HCT116 (cell line): Measurements from ENCODE around the gene ANTXR2. TPM values are rescaled to one million over a fixed set of nuclear protein-coding genes. Genes with fewer than 3 reads are reported as not detected.

Experiments
- ATAC-seq: fragments of 200-7000 bp; cut with Tn5 transposase; 2 replicates; pipeline ENCODE4 v1.9.1; 2020; ENCODE audit warnings: mild to moderate bottlenecking, moderate library complexity
- BruUV-seq: library from RNA; stranded (reverse); fragments of 400-500 nt; replicated peaks from 2 replicates; lab custom pipeline; 2021; lab: Mats Ljungman, UMichigan
- CTCF ChIA-PET: fragments of 300-600 bp; sonication (Branson Sonifier 250); formaldehyde crosslinking; loops from one replicate; lab custom pipeline; 2021; ENCODE audit warnings: antibody characterized with exemption; lab: Charles Lee
- POLR2A ChIA-PET: fragments of 300-600, 350-600 bp; sonication (Branson Sonifier 250); formaldehyde crosslinking; loops from one replicate; lab custom pipeline; 2021; ENCODE audit warnings: antibody characterized with exemption; lab: Charles Lee
- RAD21 ChIA-PET, 2 experiments: fragments of 300-600 bp; sonication (Branson Sonifier 250); formaldehyde crosslinking; loops; one replicate each; lab custom pipeline; 2023; ENCODE audit warnings: low total read pairs in 2 of 2; ENCODE audit not compliant: uncharacterized antibody in 2 of 2, unreplicated experiment in 2 of 2, low non-redundant PET in 1 of 2; lab: Charles Lee
- DNase-seq: peaks from one replicate; pipeline ENCODE4 v3.0.0-alpha.2; 2010; ENCODE audit warnings: low read depth, low spot score
- H2AFZ ChIP-seq: fragments of 200-600 bp; shearing (Covaris generic), sonication (generic); 2 replicates; pipeline ENCODE4 v1.6.1; 2017; ENCODE audit warnings: low read depth, mixed run types, mixed read lengths, antibody characterized with exemption, low read length; ENCODE audit not compliant: poor library complexity, severe bottlenecking
- H3K27ac ChIP-seq: 2 replicates; pipeline ENCODE4 v1.5.1; 2012; ENCODE audit warnings: low read depth, low read length
- H3K27me3 ChIP-seq: fragments of 200-600 bp; sonication (generic); 2 replicates; pipeline ENCODE4 v1.6.1; 2016; ENCODE audit warnings: mixed run types, low read length, mixed read lengths; ENCODE audit not compliant: insufficient read depth
- H3K36me3 ChIP-seq, 2 experiments: fragments of 200-500 bp in 1 of 2; fragments of 200-600 bp in 1 of 2; sonication (Bioruptor generic) in 1 of 2; sonication (generic) in 1 of 2; 2 replicates each; pipeline versions ENCODE4 v1.5.1 to v1.6.1; 2014 to 2016; ENCODE audit warnings: low read length in 2 of 2, inconsistent platforms in 1 of 2, mixed read lengths in 1 of 2, mixed run types in 1 of 2; ENCODE audit not compliant: insufficient read depth in 2 of 2, control insufficient read depth in 1 of 2
- H3K4me1 ChIP-seq, 2 experiments: fragments of 200-600 bp in 1 of 2; sonication (generic) in 1 of 2; 2 replicates each; pipeline versions ENCODE4 v1.5.1 to v1.6.1; 2012 to 2017; ENCODE audit warnings: low read length in 2 of 2, inconsistent platforms in 1 of 2, mild to moderate bottlenecking in 1 of 2, mixed read lengths in 1 of 2, mixed run types in 1 of 2, moderate library complexity in 1 of 2; ENCODE audit not compliant: insufficient read depth in 2 of 2, control insufficient read depth in 1 of 2
- H3K4me2 ChIP-seq: fragments of 200-600 bp; sonication (generic); 2 replicates; pipeline ENCODE4 v1.6.1; 2017; ENCODE audit warnings: mixed run types, low read length, mixed read lengths
- H3K4me3 ChIP-seq, 2 experiments: fragments of 200-600 bp in 1 of 2; sonication (generic) in 1 of 2; replicated peaks in 1 of 2; 2 replicates each; pipeline ENCODE4 v1.5.1; 2011 to 2016; ENCODE audit warnings: low read length in 2 of 2, control low read depth in 1 of 2, low read depth in 1 of 2, mild to moderate bottlenecking in 1 of 2, mixed read lengths in 1 of 2, mixed run types in 1 of 2
- H3K79me2 ChIP-seq: fragments of 200-600 bp; sonication (generic); 2 replicates; pipeline ENCODE4 v1.6.1; 2017; ENCODE audit warnings: mild to moderate bottlenecking, mixed run types, low read length, moderate library complexity, mixed read lengths; ENCODE audit not compliant: insufficient read depth
- H3K9ac ChIP-seq: fragments of 200-600 bp; sonication (generic); 2 replicates; pipeline ENCODE4 v1.6.1; 2016; ENCODE audit warnings: low read length, mixed read lengths
- H3K9me2 ChIP-seq: fragments of 200-600 bp; sonication (generic), shearing (Covaris generic); 2 replicates; pipeline ENCODE4 v1.6.1; 2017; ENCODE audit warnings: mixed run types, mild to moderate bottlenecking, moderate library complexity; ENCODE audit not compliant: insufficient read depth
- H3K9me3 ChIP-seq, 2 experiments: fragments of 200-500 bp in 1 of 2; fragments of 200-600 bp in 1 of 2; sonication (Bioruptor generic) in 1 of 2; sonication (generic) in 1 of 2; 2 replicates each; pipeline ENCODE4 v1.6.1; 2014 to 2017; ENCODE audit warnings: low read length in 2 of 2, mixed read lengths in 2 of 2, inconsistent platforms in 1 of 2, low read depth in 1 of 2, mild to moderate bottlenecking in 1 of 2, mixed run types in 1 of 2, moderate library complexity in 1 of 2; ENCODE audit not compliant: control insufficient read depth in 1 of 2, insufficient read depth in 1 of 2
- H4K20me1 ChIP-seq: fragments of 200-600 bp; sonication (generic), shearing (Covaris generic); 2 replicates; pipeline ENCODE4 v1.6.1; 2017; ENCODE audit warnings: mixed run types, mild to moderate bottlenecking, moderate library complexity; ENCODE audit not compliant: insufficient read depth
- CTCF ChIP-seq, 3 experiments: fragments of 200-600 bp in 1 of 3; sonication (generic) in 1 of 3; IDR thresholded peaks in 2 of 3; conservative IDR thresholded peaks in 1 of 3; 2 replicates each; pipeline ENCODE4 v1.5.1; 2012 to 2017; ENCODE audit warnings: low read depth in 2 of 3, low read length in 2 of 3, antibody characterized with exemption in 1 of 3, borderline replicate concordance in 1 of 3, control low read depth in 1 of 3, mild to moderate bottlenecking in 1 of 3, mixed read lengths in 1 of 3, mixed run types in 1 of 3, moderate library complexity in 1 of 3; ENCODE audit not compliant: insufficient read depth in 1 of 3
- EGR1 ChIP-seq: IDR thresholded peaks from 2 replicates; pipeline ENCODE4 v1.6.1; 2012; ENCODE audit warnings: low read depth
- MAX ChIP-seq: IDR thresholded peaks from 2 replicates; pipeline ENCODE4 v1.6.1; 2012
- SIN3A ChIP-seq: IDR thresholded peaks from 2 replicates; pipeline ENCODE4 v1.6.1; 2012; ENCODE audit warnings: low read depth
- intact Hi-C: fragments of 100-400 bp; cut with micrococcal nuclease; formaldehyde crosslinking; loops from 2 replicates; pipeline ENCODE4 v1.10.0; 2022
- total RNA-seq: library from RNA; stranded (reverse); gene quantifications from one replicate; pipeline ENCODE4 v1.2.1, GENCODE V29; 2021; ENCODE audit not compliant: unreplicated experiment
- TF ChIP-seq, protein P1 (sequence below): IDR thresholded peaks from 2 replicates; pipeline ENCODE4 v1.6.1; 2011; ENCODE audit warnings: mild to moderate bottlenecking, low read length, moderate library complexity; ENCODE audit not compliant: insufficient replicate concordance; ENCODE audit errors: extremely low read depth

The ANTXR2 gene
- total RNA-seq, 1 experiment from 2014 or later = 6.3 TPM

DNA sequence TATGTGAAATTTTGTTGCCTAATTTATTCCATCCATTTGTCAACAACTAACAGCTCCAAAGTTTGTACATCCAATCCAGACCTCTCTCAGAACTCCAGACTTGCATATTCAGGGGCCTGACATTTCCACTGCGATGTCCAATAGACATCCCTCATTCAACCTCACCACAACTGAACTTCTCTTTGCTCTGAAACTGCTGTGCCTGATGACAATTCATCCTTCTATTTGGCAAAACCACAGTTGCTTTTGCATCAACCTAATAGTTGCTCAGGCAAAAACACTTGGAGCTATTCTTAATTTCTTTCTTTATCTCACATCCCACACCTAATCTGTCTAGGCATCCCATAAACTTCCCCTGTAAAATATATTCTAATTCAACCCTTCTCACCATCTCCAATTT, 56.5 kb downstream of the ANTXR2 start:
- no peaks in the 10 kb centered on the region for H4K20me1 ChIP-seq
- no peak for ATAC-seq
- intact Hi-C loops = no loop called here

More for the DNA sequence above, 56.5 kb downstream of the ANTXR2 start:
- H3K4me2 ChIP-seq = no peak overlapping the region
- H3K9ac ChIP-seq = no peak overlapping the region
- no peaks in the 10 kb centered on the region for H3K4me1 ChIP-seq
- H3K79me2 ChIP-seq = no peaks in the 10 kb centered on the region
- H3K4me3 ChIP-seq = no peak overlapping the region
- no TSS peak for BruUV-seq
- H3K9me3 ChIP-seq = no peaks in the 10 kb centered on the region
- H3K9me2 ChIP-seq = no peaks in the 10 kb centered on the region
- no peak for TF ChIP-seq MAX
- TF ChIP-seq, protein P1, sequence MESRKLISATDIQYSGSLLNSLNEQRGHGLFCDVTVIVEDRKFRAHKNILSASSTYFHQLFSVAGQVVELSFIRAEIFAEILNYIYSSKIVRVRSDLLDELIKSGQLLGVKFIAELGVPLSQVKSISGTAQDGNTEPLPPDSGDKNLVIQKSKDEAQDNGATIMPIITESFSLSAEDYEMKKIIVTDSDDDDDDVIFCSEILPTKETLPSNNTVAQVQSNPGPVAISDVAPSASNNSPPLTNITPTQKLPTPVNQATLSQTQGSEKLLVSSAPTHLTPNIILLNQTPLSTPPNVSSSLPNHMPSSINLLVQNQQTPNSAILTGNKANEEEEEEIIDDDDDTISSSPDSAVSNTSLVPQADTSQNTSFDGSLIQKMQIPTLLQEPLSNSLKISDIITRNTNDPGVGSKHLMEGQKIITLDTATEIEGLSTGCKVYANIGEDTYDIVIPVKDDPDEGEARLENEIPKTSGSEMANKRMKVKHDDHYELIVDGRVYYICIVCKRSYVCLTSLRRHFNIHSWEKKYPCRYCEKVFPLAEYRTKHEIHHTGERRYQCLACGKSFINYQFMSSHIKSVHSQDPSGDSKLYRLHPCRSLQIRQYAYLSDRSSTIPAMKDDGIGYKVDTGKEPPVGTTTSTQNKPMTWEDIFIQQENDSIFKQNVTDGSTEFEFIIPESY = no peak
- TF ChIP-seq SIN3A = no peak
- TF ChIP-seq CTCF (IDR thresholded peaks at IDR 0.05 in 2 of 3, conservative IDR thresholded peaks at IDR 0.05 in 1 of 3; ENCODE audit: borderline replicate concordance in 1 of 3, insufficient read depth in 1 of 3, low read depth in 2 of 3, low read length in 2 of 3) = no peak
- no peak for TF ChIP-seq EGR1
- CTCF ChIA-PET = no interaction called here
- DNase-seq = no peak
- RAD21 ChIA-PET = no interaction called here
- POLR2A ChIA-PET = no interaction called here
- H3K27ac ChIP-seq = no peak overlapping the region
- no peak overlapping the region for H2AFZ ChIP-seq
- H3K36me3 ChIP-seq = no peaks in the 10 kb centered on the region
- no peaks in the 10 kb centered on the region for H3K27me3 ChIP-seq
